Inflammatory macrophage (primary cell): Measurements from ENCODE around the gene GREB1L.
"Not testable (repeated sequence)": the region's sequence is repeated elsewhere in the genome, so short reads cannot be mapped to it uniquely, and the experiment has no call there.

Experiments used
- DNase-seq, 2 donors: peaks; one replicate each; pipeline ENCODE4 v3.0.0-alpha.2; 2020 to 2022

Gene GREB1L

DNA sequence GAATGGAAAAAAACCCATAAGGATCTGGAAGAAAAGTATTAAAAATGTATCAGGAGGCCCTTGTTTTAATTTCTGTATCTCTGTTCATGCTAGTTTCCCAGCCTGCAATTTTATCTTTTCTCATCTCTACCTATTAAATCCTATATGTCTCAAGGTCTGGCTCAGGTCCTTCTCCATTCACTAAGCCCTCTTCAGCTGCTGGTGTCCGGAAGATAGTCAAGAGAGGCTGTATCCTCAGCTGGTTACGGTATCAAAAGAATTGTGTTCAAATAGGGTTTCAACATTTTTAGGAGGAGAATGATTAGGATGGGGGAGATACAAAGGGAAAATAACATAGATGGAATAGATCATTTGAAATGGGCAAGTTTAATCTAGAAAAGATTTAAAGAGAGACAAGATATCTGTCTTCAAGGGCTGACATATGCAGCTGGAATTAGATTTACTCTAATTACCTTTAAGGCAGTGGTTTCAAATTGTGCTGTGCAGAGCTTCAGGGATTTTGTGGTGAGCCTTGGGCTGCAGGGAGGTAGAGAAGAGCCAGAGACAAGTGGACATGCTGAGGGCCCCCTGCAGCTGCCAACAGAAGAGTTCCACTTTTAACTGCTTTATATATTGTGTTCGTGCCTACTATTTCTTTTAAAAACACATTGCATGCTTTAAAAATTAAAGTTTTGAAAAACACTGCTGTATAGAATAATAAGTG lies 24.1 kb downstream of the GREB1L start:
- DNase-seq = no peak

DNA sequence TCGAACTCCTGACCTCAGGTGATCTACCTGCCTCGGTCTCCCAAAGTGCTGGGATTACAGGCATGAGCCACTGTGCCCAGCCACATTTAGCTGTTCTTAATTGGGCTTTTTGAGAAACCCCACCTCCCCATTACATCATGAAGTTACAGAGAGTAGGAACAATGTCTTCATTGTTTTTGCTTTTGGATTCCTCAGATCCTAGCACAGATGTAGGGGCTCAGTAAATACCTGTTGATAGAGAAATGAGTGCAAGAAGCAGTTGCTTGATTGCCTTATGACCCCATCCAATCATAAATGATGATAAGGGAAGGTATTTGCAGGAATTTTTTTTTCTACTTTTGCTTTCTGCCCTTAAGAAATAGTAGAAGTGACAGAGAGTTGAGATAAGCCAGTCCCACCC lies 25.4 kb downstream of the GREB1L start:
- no peak for DNase-seq

DNA sequence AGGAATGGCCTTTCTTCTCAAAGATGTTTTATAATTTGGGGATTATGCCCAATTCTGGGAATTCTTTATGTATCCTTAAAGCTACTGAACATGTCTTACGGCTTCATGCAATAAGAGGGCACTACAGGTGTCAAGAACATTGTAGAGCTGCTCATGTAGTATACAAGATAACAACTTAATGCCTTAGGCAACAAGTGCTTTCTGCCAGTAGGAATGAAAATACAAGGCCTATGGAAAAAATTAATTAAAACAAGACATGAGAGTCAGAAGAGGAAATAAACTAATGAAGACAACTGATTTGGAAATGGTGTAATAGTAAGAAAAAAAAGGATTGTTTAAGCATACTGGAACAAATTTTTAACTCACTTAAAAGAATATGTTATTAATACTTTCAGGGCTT lies 27.3 kb downstream of the GREB1L start:
- no peak for DNase-seq

DNA sequence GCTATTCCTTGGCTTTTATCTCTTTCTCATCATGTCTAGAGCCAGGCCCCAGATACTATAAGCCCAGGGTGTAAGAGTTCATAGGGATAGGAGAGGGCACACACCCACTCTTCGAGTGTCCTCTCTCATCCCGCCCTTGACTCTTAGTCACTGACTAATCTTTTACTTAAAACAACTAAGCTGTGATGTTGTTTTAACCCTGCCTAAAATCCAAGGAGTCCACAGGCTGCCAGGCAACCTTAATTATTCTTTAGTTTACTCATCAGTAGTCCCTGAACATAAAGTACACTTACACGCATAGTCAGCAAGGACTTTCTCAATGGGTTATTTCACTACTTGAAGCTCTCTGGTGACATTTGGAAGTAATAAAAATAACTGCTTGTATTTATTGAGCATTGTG lies 28.4 kb downstream of the GREB1L start:
- no peak for DNase-seq

DNA sequence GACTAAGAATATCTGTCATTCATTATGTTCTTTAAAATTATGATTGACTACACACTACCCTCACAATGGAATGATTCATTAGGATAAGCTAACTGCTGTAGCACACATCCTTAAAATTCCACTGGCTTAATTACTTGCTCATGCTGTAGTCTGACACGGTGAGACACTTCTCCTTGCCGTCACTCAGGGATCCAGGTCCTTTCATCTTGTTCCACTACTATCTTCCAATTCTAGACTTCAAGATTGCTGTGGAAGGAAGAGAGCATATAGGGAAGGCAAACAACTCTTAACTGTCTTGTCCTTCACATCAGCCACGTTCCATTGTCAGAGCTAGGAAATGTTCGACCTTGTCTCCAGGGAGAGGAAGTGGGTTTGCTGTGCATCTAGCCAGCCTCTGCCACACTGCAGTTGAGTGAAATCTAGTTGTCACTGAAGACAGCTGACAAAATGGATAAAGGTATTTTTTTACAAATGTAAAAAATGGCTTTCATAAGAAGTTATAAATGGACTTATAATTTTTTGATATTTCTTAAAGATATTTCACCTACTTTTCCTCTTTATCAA lies 30.1 kb downstream of the GREB1L start:
- no peak for DNase-seq

DNA sequence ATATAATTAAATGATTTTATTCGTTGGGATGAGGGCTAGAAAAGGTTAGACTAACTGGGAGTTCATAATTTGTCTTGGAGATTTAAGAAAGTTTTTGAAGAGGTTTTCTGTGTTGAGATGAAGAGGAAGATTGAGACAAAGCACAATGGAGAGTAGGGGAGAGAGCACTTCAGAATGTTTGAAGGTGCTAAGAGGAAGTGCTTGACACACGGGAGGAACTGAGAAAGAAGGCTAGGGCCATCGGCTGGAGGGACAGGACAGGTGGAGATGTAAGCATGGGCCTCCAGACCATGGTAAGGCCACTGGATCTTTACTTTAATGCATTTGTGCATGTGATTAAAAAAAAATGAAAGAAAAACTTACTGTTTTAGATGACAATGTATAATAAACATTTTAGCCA lies 31.5 kb downstream of the GREB1L start:
- DNase-seq = no peak

DNA sequence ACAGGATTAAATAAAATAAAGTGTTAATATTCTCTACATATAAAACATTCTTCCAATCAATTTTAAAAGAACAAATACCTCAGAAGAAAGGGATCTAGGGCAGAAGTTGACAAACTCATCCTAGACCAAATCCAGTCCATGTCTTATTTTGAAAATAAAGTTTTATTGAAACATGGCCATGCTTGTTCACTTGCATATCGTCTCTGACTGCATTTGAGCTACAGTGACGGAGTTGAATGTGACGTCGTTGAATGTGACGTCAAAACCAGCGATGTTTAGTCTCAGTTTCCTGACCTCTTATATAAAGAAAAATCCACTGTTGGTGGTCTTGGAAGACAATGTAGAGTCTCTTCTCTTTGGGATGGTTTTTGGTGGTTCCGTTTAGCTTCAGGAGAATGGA lies 33.6 kb downstream of the GREB1L start:
- DNase-seq = no peak

DNA sequence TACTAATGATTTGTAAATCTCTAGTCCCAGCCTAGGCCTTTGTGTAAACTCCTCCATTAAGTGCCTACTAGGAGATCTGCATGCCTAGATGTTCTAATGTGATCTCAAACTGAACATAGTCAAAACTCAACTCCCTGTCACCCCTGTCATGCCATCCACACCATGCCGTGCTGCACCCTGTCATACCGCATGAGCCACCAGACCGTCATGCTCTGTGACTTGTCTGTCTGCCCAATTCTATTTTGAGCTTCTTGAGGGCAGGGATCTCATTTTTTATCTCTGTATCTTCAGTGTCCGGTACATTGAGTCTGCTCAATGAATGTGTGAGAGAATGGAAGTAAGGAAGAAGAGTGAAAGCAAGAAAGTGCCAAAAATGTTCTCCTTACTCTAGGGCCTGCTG lies 35.5 kb downstream of the GREB1L start:
- DNase-seq = no peak

DNA sequence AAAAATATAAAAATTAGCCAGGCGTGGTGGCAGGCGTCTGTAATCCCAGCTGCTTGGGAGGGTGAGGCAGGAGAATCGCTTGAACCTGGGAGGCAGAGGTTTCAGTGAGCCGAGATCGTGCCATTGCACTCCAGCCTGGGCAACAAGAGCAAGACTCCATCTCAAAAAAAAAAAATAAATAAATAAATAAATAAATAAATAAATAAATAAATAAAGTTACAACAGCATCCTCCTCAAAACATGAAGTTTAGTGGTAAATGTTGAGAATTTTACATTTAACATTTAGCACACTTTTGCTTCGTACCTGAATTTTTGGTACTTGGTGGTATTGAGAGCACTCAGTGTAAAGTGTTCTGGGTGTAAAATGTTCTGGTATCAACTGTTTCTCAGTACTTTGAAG lies 36.2 kb downstream of the GREB1L start:
- DNase-seq = not testable (repeated sequence)

DNA sequence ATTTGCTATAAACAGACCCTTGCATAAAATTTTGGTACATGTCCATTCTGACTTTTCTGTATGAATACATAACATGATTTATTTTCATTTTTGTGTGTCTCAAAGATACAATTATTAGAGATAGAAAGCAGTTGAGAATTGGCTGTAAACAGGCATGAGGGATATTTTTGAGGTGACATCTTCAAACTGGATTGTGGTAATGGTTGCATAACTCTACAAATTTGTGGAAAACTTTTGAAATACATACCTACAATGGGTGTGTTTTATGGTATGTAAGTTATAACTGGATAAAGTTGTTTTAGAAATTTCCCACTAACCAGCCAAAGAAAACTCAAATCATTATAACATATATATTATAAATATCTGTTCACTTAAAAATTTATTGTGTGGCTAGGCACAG lies 39.6 kb downstream of the GREB1L start:
- no peak for DNase-seq

DNA sequence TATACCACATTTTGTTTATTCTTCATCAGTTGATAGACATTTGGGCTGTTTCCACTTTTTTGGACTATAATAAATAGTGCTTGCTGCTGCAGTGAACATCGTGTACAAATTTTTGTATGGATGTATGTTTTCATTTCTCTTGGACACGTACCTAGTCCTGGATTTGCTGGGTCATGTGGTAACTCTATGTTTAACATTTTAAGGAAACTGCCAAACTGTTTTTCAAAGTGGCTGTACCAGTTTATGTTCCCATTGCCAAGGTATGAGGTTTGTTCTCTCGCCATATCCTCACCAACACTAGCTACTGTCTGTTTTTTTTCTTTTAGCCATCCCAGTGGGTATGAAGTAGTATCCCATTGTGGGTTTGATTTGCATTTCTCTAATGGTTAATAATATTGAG lies 42.5 kb downstream of the GREB1L start:
- no peak for DNase-seq

DNA sequence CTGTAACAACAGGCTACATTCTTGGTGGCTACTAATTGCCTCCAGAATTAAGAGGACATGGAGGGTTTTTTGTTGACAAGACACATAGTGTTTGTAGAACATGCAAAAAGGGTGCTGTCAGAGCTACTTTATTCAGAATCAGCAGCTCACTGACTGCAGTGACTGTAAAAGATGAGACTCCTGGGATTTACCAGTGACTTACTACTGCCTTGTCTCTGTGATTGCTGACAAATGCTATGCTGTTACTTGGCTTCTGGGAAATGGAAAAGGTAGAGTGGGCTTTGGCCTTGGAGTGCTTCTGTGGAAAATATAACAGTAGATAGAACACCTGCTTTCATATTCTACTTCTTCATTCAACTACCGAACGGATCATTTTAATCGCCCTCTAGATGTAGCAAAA lies 47.8 kb downstream of the GREB1L start:
- DNase-seq = no peak

DNA sequence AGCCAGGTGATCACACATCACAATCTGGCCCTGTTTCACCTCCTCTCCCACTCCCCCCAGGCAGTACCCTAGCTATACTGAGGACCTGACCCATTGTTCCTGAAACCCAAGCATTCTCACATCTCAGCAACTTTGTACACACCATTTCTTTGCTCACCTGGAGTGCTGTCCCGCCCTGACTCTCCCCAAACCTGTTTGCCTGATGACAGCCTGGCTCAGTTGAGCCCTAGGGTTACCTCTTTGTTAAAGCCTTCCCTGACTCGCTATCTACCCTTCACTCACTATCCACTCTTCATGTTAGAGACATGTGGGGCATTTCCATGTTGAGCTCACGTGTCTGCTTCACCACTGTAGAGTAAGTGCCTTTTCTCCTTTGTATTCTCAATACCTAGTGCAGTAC lies 49.1 kb downstream of the GREB1L start:
- DNase-seq = no peak

DNA sequence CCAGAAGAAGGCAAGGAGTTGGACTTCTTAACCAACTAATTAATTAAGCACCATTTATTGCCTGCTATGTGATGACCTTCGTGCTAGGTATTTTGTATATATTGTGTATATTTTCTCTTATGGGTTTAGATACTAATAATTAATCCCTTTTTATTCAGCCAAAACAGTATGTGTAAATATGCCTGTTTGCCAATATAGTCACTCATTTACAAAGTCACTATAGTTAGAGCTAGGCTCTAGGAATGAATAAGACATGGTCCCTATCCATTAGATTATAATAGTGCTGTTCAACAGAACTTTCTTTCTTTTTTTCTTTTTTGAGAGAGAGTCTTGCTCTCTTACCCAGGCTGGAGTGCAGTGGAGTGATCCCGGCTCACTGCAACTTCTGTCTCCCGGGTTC lies 51.4 kb downstream of the GREB1L start:
- no peak for DNase-seq

DNA sequence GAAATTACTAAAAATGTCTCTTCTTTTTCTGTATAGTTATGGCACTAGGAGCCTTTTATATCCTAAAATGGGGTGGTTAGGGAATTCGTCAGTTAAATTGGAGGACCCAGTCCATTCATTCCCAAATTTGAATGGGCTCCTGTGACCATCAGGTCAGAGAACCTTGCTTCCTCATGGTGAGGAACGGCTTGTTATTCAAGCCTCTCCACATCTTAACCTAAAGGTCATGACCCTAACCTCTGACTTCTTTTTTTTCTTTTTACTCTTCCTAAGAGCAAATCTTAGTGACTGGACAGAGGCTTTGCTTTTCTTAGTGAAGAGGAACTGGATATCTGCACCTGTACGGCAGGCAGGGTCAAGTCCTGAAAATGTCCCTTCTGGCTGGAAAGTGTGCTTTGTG lies 53.1 kb downstream of the GREB1L start:
- no peak for DNase-seq

DNA sequence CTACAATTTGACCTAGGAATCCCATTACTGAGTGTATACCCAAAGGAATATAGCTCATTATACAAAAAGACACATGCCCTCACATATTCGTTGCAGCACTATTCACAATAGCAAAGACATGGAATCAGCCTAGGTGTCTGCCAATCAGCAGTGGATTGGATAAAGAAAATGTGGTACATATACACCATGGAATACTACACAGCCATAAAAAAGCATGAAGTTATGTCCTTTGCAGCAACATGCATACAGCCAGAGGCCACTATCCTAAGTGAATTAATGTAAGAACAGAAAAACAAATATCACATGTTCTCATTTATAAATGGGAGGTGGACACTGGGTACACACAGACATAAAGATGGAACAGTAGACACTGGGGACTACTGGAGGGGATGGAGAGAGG lies 54.0 kb downstream of the GREB1L start:
- no peak for DNase-seq

DNA sequence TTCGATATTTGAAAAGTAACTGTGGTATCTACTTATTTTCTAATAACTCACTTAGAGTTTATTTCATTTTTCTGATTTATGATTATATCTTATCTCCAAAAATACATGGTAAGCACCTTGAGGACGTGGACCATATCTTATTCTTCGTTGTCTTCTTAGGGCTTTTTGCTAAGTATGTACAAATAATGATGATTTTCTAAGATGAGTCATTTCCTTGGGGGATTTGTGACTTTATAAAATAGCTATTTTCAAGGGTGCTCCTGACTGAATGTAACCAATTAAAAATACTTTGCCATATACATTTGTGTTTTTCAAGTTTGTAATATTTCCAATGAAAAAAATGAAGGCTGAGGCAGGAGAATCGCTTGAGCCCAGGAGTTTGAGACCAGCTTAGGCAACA lies 56.3 kb downstream of the GREB1L start:
- DNase-seq = no peak

DNA sequence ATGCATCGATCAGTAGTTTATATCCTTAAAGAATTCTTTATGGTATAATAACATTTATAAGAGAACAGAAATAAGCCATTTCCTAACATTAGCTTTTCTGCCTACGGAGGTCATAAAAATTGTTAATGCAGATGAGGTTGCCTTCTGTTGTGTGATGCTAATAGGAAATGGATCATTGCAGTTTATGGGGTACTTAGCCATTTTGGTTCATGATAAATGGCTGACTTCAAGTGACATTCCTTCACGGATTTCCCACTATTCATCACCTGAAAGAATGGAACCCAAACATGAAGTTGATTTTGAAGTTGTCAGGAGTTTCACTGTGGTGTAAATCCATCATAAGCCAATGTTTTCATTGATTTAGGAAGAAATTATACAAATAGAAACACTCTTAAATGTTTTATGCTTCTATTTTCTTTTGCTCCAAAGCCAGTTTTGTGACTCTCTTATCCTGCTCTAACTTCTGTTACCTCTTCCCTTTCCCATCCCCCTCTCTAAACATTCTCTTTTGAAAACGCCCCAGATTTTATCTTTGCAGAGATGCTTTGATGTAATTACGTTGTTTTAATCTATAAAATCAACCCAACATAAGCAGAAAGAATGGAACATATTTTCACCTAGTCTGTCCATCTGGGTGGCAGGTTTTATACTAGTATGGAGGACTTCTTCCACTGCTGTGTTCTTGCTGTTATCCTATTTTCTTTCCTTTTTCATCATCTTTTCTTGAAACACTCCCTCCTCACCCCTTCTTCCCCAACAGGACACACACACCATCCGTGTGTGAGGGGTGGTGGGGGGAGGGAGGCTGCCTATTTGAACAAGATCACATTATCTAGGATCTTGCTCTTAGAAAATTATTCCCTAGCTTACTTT lies 58.2 kb downstream of the GREB1L start:
- DNase-seq = no peak

DNA sequence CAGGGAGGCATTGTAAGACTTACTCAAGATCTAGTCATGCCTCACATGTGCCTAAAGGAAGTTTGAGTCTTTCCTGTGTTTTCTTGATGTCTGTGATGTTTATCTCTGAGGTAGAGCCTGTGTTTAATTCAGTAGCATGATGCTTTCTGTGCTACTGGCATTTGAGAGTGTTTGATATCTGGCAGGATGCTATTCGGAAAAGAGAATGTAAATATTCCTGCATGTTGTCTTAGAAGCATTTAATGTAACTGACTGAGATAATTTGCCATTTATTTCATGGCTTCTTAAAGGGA lies 58.8 kb downstream of the GREB1L start:
- no peak for DNase-seq

DNA sequence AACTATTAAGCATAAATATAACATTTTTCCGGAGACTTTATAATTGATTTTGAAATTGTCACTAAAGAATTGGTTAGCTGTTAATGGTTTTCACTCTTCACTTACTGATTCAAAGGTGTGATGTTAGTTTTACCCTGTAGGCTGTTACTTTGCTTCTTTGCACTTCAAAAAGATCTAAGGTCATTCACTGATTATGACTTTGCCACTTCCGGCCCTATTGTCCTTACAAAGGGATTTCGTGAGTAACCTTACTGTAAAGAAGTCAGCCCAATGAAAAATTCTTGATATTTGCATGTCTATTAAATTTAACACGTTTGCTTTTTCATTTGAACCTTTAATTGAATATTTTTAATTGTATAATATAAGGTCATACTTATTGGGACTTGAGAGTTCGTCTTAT lies 61.4 kb downstream of the GREB1L start:
- DNase-seq = no peak

DNA sequence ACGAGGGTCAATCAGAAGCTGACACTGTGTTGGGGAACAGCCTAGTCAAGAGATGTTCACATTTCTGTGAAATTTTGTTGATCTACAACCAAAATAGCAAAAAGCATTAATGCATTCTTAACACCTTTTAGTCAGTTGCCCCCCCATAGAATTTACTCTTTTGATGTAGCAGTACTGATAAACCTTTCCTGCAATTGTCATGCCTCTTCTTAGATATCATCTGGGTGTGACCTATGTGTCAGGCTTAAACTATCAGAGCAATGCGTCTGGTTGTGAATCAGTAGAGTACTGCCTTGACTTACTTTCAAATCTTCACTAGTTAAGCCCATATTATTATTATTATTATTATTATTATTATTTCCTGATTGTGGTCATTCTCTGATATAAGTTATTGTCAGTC lies 61.9 kb downstream of the GREB1L start:
- no peak for DNase-seq

DNA sequence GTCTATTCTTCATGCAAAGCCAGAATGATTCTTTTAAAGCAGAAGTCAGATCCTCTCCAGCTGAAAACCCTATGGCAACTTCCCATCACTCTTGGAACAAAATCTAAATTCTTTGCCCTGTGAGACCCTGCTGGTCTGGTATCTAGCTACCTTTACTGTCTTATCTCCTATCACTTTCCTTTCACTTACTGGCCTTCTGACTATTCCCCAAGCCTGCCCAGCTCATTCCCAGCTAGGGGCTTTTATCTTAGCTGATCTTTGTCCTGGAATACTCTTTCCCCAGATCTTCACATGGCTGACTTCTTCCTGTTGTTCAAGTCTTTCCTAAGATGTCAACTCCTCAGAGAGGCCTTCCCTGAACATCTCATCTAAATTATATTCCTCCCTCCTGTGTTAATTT lies 63.6 kb downstream of the GREB1L start:
- no peak for DNase-seq

DNA sequence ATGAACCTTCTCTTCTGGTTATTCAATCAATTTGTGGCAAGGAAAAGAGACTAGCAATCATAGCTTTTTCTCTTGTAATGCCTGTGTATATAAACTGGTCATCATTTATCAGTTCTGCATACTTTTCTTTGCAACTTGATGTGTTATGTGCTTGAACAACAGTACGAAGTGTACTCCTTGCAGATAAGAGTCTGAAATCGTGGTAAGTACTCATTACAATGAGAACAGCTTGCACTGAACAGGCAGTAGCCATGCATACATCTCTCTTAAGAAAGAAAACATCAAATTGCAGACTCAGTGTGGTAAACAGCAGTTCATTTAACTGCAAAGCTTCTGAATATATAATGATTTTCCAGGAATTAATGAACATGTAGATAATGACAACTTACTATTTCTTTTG lies 64.3 kb downstream of the GREB1L start:
- no peak for DNase-seq

DNA sequence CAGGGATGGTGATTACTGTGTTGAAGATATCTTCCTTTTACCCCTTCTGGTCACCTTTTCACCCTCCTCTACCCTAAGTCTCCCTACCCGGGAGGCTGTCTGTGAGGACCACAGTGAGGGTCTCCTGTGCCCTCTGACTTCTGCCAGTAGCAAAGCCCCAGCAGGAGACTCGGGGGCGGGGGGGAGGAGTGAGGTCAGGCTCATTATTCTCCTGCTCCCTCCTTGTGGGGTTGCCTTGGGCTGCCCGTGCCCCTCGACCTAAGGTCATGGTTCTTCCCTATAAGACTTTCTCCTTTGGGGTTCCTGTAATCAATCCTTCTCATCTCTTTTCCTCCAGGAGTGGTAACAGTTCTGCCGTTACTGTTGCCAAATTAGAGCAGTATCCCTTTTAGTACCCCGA lies 65.5 kb downstream of the GREB1L start:
- no peak for DNase-seq
